ENCODE measurements around the gene MRPL20. TPM values are rescaled to one million over a fixed set of nuclear protein-coding genes. Genes with fewer than 3 reads are reported as not detected.

The MRPL20 gene
- total RNA-seq, 6 experiments from 2014 or later: 131 to 154 (median 141) TPM

DNA sequence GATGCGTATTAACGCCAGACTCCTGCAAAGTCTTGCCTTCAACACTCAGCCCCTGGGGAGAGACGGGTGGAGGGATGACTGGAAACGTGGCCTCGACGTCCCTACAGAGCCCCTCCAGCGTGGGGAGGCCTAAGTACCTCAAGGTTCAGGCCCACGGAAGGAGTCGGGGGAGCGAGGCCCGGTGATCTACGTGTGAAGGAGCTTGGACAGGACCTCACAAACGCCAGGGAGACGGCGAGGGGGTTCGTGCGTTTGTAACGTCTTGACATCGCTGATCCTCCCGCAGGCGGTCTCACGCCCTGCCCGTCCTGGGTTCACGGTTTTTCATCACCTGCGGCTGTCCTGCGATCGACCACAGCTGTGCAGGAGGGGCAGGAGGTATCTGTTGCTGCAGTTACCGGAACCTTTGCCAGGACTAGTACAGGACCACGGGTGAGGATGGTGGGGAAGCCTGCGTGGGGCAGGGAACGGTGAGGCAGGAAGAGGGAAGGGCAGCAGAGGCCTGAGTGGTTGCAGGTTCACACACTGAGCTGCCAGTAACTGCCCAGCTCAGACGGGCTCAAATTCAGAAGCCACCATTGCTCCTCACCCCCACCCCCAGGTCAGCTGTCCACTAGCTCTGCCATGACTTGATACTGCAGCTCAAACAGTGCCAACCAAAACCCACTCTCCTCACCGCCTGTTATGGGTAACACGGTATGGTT, 7.1 kb downstream of the MRPL20 start:
- H3K36me3 Mint-ChIP-seq (ENCODE audit: low read depth): peaks cover 50% of the 10 kb centered on the region
- peaks cover 43% of the 10 kb centered on the region for H3K4me1 Mint-ChIP-seq (ENCODE audit: low read depth)
- H3K27me3 Mint-ChIP-seq (ENCODE audit: insufficient read depth): peaks cover 16% of the 10 kb centered on the region
- DNase-seq: no peak
- H3K27ac Mint-ChIP-seq: peak overlapping the region; percentile 88
- no peaks in the 10 kb centered on the region for H3K9me3 Mint-ChIP-seq
- H3K4me3 Mint-ChIP-seq: peak overlapping the region; percentile 91
- TF ChIP-seq, protein P1, sequence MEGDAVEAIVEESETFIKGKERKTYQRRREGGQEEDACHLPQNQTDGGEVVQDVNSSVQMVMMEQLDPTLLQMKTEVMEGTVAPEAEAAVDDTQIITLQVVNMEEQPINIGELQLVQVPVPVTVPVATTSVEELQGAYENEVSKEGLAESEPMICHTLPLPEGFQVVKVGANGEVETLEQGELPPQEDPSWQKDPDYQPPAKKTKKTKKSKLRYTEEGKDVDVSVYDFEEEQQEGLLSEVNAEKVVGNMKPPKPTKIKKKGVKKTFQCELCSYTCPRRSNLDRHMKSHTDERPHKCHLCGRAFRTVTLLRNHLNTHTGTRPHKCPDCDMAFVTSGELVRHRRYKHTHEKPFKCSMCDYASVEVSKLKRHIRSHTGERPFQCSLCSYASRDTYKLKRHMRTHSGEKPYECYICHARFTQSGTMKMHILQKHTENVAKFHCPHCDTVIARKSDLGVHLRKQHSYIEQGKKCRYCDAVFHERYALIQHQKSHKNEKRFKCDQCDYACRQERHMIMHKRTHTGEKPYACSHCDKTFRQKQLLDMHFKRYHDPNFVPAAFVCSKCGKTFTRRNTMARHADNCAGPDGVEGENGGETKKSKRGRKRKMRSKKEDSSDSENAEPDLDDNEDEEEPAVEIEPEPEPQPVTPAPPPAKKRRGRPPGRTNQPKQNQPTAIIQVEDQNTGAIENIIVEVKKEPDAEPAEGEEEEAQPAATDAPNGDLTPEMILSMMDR (IDR thresholded peaks at IDR 0.05): no peak

- H3K27ac Mint-ChIP-seq: peak within 1 kb of the TSS; percentile 88
- H3K36me3 Mint-ChIP-seq (ENCODE audit: low read depth): peaks cover 50% of the 10 kb centered on the region
- TF ChIP-seq, protein P1 (IDR thresholded peaks at IDR 0.05): peak; percentile 74
- no peaks in the 10 kb centered on the region for H3K9me3 Mint-ChIP-seq
- DNase-seq: peak; percentile 99
- H3K27me3 Mint-ChIP-seq (ENCODE audit: insufficient read depth): peaks cover 12% of the 10 kb centered on the region
- H3K4me1 Mint-ChIP-seq (ENCODE audit: low read depth): peaks cover 43% of the 10 kb centered on the region
- H3K4me3 Mint-ChIP-seq: peak within 1 kb of the TSS; percentile 91
These were observed 7.8 kb downstream of the MRPL20 start, which contains the start of gene CCNL2 for GRCh38 chr1:1399187-1399871. CCNL2 (minus strand) TSS chr1:1399335; CDS start chr1:1399306, 29 bp downstream.

GRCh38 chr1:1398677-1399186, 8.4 kb downstream of the MRPL20 start:
- TF ChIP-seq, protein P1 (IDR thresholded peaks at IDR 0.05): no peak
- peak overlapping the region; percentile 69 for H3K27ac Mint-ChIP-seq
- H3K9me3 Mint-ChIP-seq: no peaks in the 10 kb centered on the region
- peaks cover 9% of the 10 kb centered on the region for H3K27me3 Mint-ChIP-seq (ENCODE audit: insufficient read depth)
- no peak for DNase-seq
- H3K4me1 Mint-ChIP-seq (ENCODE audit: low read depth): peaks cover 41% of the 10 kb centered on the region
- H3K4me3 Mint-ChIP-seq: peak overlapping the region; percentile 91
- H3K36me3 Mint-ChIP-seq (ENCODE audit: low read depth): peaks cover 51% of the 10 kb centered on the region

GRCh38 chr1:1397839-1398523, 9.1 kb downstream of the MRPL20 start:
- no peak for DNase-seq
- H3K4me1 Mint-ChIP-seq (ENCODE audit: low read depth): peaks cover 37% of the 10 kb centered on the region

DNA sequence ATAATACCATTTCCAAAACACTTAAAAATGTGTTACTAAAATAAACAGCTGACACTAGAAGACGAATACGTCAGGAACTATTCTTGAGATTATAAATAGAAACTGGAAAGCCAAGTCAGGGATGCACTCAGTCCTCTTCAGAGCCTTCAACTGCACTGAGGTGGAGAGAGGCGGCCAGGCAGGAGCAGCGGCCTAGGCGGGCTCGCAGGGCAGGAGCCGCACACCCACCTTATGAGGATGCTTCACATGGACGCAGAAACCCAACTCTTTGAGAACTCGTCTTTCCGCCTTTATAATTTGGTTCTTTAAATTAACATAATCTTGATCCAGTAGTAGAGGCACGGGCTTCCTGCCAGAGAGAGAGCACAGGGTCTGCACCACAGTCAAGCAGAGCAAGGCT, 11.9 kb downstream of the MRPL20 start:
- Mint-ChIP-seq H3K36me3 (ENCODE audit: low read depth) (peaks cover 55% of the 10 kb centered on the region), H3K4me3 (no peak overlapping the region), H3K4me1 (ENCODE audit: low read depth) (peaks cover 12% of the 10 kb centered on the region), H3K27ac (no peak overlapping the region; the same call in 1 of the 2 replicates), H3K27me3 (ENCODE audit: insufficient read depth) (peaks cover 5% of the 10 kb centered on the region; the same call in 1 of the 2 replicates), H3K9me3 (no peaks in the 10 kb centered on the region)
- no peak for DNase-seq
- TF ChIP-seq, protein P1 (IDR thresholded peaks at IDR 0.05): no peak

More at GRCh38 chr1:1397839-1398523, 9.1 kb downstream of the MRPL20 start:
- Mint-ChIP-seq H3K36me3 (ENCODE audit: low read depth) (peaks cover 49% of the 10 kb centered on the region), H3K27me3 (ENCODE audit: insufficient read depth) (peaks cover 9% of the 10 kb centered on the region), H3K9me3 (no peaks in the 10 kb centered on the region), H3K4me3 (peak overlapping the region; percentile 91), H3K27ac (peak overlapping the region; percentile 69)
- TF ChIP-seq, protein P1 (IDR thresholded peaks at IDR 0.05): no peak

All from HFFc6 (cell line).